HUDEP-2 (cell line): ENCODE data around the gene KRTAP10-8.
A peak's percentile ranks its signal among the peaks of the same experiment; 100 is the strongest.
"Not testable (repeated sequence)": the region's sequence is repeated elsewhere in the genome, so short reads cannot be mapped to it uniquely, and the experiment has no call there.

Experiments
- DNase-seq, 76 experiments: peaks; one replicate each; lab custom pipeline; 2025; ENCODE audit not compliant: unreplicated experiment in 76 of 76; lab: John Stamatoyannopoulos, UW

The KRTAP10-8 gene

DNA sequence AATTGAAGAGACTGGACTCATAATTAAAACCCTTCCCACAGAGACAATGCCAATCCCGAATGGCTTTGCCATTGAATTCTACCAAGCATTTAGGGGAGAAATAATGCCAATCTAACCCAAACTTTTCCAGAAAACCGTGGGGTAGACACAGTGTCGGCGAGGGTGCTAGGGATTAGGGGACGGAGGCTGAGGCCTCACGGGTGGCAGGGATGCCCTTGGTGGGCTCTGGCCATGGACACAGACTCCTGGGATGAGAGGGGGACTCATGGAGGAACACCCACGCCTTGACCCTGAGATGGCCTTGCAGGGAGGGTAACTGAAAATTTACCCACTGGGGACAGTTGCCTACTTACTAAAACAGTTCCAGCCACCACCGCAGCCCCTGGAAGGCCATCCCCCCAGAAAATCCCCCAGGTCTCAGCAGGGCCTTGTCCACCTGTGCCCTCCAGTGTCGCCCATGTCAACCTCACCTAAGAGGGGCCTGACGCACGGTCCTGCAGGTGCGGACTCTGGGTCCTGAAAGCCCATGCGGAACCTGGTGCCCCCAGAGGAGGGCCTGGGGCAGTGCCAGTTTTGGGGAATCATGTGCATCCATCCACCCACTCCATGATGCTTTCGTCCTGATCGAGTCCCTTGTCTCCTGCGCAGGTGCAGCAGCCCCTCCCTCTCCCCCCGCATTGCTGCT lies 33.4 kb upstream of the KRTAP10-8 start:
- DNase-seq: no peak

GRCh38 chr21:44579056-44579832 lies 32.6 kb upstream of the KRTAP10-8 start:
- DNase-seq: no peak

DNA sequence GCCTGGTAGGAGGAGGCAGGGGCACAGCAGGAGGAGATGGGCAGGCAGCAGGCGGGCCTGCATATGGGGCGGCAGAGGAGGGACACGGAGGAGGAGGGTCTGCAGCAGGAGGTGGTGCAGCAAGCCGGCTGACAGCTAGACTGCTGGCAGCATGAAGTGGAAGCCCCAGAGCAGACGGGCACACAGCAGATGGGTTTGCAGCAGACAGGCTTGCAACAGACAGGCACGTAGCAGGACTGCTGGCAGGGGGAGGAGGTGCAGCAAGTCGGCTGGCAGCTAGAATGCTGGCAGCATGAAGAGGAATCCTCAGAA lies 32.1 kb upstream of the KRTAP10-8 start:
- no peak for DNase-seq

- not testable (repeated sequence) for DNase-seq
Measured at GRCh38 chr21:44580231-44580821, 31.6 kb upstream of the KRTAP10-8 start, which contains the start of gene KRTAP10-5. KRTAP10-5 (minus strand) TSS chr21:44580604; CDS start chr21:44580578, 26 bp downstream.

GRCh38 chr21:44581158-44581557 lies 30.7 kb upstream of the KRTAP10-8 start:
- DNase-seq: no peak

GRCh38 chr21:44582055-44582454 lies 29.8 kb upstream of the KRTAP10-8 start:
- no peak for DNase-seq

DNA sequence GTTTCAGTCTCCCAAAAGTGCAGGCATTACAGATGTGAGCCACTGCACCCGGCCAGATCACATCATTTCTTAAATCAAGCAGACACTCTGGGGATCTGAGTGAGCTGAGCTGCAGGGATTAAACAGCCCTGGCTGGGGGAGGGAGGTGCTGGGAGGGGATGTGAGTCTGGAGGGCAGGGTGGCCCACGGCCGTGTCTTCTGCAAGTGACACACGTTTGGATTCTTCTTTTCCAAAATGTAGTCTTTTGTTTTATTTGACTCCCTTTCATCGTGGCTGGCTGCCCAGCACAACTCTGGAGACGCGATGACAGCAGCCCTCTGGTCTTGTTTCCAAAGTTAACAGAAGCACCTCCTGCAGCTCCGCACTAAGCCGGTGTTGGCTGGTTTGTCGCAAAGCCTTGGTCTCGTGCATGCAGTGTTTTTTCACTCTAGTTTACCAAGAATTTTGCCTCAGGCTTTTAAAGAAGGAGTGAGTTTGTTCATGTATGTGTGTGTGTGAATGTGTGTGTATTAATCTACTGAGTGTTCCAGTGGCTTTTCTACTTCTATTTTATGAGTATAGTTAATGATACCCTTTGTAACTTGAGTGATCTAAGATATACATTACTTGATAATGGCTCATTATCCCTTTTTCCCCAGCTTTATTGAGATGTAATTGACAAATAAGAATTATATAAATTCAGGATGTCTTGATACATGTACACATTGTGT lies 28.6 kb upstream of the KRTAP10-8 start:
- no peak for DNase-seq

GRCh38 chr21:44583800-44584147 lies 28.1 kb upstream of the KRTAP10-8 start:
- DNase-seq: no peak

- DNase-seq: no peak
Measured at GRCh38 chr21:44585892-44586291, 26.0 kb upstream of the KRTAP10-8 start.

DNA sequence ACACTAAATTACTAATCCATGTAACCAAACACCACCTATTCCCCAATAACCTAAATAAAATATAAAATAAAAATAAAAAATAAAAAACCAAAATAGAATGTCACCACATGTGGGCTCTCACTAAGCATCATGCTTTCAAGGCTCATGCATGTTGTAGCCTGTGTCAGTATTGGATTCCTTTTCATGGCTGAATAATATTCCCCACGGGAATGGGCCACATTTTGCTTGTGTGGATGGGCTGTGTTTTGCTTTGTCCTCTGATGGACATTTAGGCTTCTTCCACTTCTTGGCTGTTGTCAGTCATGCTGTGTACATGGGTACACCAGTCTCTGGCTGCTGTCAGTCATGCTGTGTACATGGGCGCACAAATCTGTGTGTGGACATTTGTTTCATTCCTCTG lies 22.8 kb upstream of the KRTAP10-8 start:
- DNase-seq: no peak

GRCh38 chr21:44589586-44590305 lies 22.1 kb upstream of the KRTAP10-8 start:
- no peak for DNase-seq

DNA sequence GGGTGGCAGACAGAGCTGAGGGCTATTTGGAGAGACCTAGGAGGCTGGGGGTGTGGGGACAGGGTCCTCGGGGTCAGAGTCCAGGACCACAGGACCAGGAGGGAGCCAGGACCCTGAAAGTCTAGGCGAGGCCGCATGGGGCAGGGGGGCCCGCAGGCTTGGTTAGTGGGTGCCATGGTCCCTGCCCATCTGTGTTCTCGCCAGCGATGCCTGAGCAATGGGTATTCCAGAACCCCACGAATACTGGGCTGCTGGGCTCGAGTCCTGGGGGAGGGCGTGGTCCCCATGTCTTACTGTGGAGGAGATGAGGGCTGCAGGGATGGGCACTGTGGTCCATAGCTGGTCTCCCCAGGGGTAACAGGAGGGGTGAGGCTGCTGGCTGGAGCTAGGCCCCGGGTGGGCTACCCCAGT lies 21.6 kb upstream of the KRTAP10-8 start:
- DNase-seq: no peak

DNA sequence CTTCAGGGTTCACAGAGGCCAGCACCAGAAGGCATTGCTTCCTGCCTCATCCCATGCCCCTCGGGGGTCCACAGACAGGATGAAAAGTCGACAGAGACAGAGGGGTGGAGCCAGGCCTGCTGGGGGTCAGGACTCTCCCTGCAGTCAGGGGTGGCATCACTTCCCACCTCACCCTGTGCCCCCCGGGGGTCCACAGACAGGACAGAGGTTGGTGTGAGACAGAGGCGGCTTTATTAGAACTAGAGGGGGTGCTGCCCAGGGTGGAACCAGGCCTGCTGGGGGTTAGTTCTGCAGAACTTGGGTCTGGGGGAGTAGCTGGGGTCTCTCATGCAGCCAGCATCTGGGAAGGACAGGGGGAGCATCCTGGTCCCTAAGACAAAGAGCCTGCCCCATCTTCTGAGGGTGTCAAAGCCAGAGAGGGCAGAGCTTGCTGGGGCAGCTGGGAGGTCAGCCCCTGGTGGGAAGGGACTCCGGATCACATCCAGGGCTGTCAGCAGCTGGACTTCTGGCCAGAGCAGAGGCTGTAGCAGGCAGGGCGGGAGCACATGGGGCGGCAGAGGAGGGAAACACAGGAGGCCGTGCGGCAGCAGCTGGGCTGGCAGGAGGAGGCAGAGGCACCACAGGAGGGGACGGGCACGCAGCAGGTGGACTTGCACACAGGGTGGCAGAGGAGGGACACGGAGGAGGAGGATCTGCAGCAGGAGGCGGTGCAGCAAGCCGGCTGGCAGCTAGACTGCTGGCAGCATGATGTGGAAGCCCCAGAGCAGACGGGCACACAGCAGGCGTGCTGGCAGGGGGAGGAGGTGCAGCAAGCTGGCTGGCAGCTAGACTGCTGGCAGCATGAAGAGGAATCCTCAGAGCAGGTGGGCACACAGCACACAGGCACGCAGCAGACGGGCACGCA lies 20.7 kb upstream of the KRTAP10-8 start:
- not testable (repeated sequence) for DNase-seq

- peak in 11 of 76 experiments; percentile 10 to 40 (median 22) for DNase-seq
Measured at GRCh38 chr21:44591801-44592130, 20.1 kb upstream of the KRTAP10-8 start.

DNA sequence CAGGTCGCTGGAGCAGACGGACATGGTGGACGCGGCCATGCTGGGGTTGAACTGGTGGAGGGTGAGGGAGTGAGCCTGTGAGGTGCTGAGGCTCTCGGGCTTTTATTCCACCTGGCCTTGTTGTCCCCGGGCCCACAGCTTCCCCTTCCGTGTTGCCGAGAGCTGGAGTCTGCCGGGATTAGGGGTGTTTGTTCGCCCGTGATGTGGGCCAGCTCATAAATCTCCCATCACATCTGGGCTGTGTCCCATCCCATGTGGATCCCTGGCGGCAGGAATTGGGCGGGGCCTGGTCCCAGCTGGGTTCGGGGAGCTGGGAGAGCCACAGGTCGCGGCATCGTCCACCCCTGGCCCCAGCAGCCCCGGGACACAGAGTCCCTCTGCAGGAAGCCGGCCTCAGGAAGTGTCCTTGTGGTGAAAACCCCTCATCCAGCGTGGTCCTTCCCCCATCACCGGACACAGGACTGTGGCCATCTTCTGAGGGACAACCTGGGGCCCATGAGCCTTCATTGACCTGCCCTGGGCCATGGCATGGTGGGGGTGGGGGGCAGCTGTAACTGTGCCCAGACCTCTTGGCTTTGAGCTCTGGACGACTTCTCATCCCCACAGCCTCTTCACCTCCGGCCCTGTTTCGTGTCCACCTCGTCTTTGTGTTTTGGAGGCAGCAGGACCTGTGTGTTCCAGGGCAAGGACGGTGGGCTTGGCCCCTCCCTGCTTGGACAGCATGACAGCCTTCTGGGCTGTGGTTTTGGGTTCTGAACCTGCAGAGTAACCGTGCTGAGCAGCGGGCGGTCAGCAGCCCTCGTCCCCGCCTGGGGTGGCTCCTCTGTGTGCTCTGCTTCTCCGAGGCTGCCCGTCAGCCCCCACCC lies 19.2 kb upstream of the KRTAP10-8 start, which contains the start of gene KRTAP10-6:
Gene KRTAP10-6, minus strand, starts transcription at position 60 of the 866 bp plus-strand sequence. Its CDS starts 21 bp downstream, at position 39.
- DNase-seq: no peak

DNA sequence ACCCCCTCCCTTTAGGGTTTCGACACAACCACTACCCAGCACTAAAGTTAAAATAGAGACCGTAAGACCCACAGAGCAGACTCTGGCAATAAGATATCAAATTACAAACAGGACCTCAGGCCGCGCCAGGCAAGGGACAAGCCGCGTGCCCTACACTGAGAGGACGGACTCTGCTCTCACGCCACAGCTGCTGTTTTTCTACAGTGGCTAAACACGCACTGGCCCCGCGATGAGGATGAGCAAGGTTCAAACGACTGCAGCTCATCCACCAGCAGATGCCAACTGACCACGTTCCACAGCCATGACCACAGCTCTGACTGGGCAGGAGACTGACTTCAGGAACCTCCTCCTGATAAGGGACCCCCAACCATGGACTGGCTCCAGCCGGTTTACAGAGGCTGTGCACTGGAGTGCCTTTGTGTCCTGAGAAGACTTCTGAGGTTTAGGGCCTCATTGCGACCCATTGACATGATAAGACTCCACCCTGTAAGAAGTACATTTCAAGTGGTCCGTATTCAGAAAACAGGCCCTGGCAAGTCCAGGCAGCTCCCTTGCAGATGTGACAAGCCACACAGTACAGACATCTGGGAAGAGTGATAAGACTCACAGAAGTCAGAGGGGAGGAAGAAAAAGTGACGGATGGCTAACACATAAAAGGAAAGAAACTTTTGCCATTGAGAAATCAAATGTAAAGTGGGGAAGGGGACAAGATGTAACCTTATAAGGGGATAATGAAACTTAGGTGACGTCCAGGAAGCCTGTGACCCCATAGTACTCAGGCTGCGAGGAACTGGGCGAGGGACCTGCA lies 18.1 kb upstream of the KRTAP10-8 start:
- peak in 75 of 76 experiments; percentile 51 to 100 (median 90) for DNase-seq

DNA sequence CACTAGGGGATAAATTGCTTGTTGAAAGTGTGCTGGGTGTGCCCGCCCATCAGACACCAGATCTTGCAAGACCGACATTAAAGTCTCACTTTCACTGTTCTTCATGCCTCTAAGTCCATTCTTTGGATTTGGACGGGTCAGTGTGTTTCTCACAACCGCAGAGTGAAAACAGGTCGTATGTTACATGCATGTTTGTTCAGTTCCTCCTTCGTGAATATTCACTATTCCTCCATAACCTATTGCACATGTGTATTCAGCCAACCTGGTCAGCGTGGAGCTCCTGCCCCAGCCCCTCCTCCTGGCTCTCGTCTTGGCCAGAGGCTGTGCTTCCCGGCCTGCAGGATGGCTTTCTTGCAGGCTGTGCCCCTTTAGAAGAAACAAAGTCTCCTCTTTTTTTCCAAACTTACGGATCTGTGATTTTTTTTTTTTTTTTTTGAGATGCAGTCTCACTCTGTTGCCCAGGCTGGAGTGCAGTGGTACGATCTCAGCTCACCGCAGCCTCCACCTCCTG lies 17.4 kb upstream of the KRTAP10-8 start:
- peak in 49 of 76 experiments; percentile 19 to 88 (median 58) for DNase-seq

- no peak for DNase-seq
Measured at GRCh38 chr21:44595524-44595923, 16.4 kb upstream of the KRTAP10-8 start.
